CD4-positive, alpha-beta memory T cell (primary cell): ENCODE results near the gene IL17REL. TPM values are rescaled to one million over a fixed set of nuclear protein-coding genes. Genes with fewer than 3 reads are reported as not detected.

ENCODE experiments used
- CTCF ChIA-PET: fragments of 350-600 bp; sonication (Branson Sonifier 250); formaldehyde crosslinking; loops from one replicate; lab custom pipeline; 2021; ENCODE audit warnings: inconsistent platforms; ENCODE audit not compliant: partially characterized antibody; lab: Charles Lee
- POLR2A ChIA-PET: fragments of 350-600 bp; sonication (Branson Sonifier 250); formaldehyde crosslinking; loops from one replicate; lab custom pipeline; 2021; ENCODE audit not compliant: partially characterized antibody; lab: Charles Lee
- DNase-seq, 5 donors: peaks; one replicate each; pipeline versions ENCODE4 v3.0.0 to v3.0.0-alpha.2; 2020 to 2022; ENCODE audit warnings: mixed read lengths in 1 of 5
- H3K27ac ChIP-seq: one replicate; pipeline ENCODE4 v1.7.0; 2013; ENCODE audit warnings: low read depth, low read length
- H3K27me3 ChIP-seq: 2 replicates; pipeline ENCODE4 v1.7.0; 2013; ENCODE audit warnings: mild to moderate bottlenecking, low read length, moderate library complexity; ENCODE audit not compliant: insufficient read depth
- H3K36me3 ChIP-seq: 2 replicates; pipeline ENCODE4 v1.7.0; 2013; ENCODE audit warnings: mild to moderate bottlenecking, low read length, moderate library complexity; ENCODE audit not compliant: insufficient read depth
- H3K4me1 ChIP-seq: 2 replicates; pipeline ENCODE4 v1.7.0; 2013; ENCODE audit warnings: mild to moderate bottlenecking, low read length, moderate library complexity; ENCODE audit not compliant: insufficient read depth
- H3K4me3 ChIP-seq, 2 donors: one replicate each; pipeline ENCODE4 v1.7.0; 2013; ENCODE audit warnings: low read length in 2 of 2, mild to moderate bottlenecking in 1 of 2
- H3K9me3 ChIP-seq, 2 donors: one replicate each; pipeline ENCODE4 v1.7.0; 2013; ENCODE audit warnings: low read length in 2 of 2, control low read depth in 1 of 2; ENCODE audit not compliant: control insufficient read depth in 1 of 2
- H3K27ac Mint-ChIP-seq, 7 donors: one replicate each; pipeline ENCODE4 v1.8.0; 2020 to 2021; ENCODE audit warnings: mixed read lengths in 7 of 7, mild to moderate bottlenecking in 6 of 7, inconsistent platforms in 3 of 7, moderate library complexity in 3 of 7
- H3K27me3 Mint-ChIP-seq, 2 donors: one replicate each; pipeline ENCODE4 v1.8.0; 2020 to 2021; ENCODE audit warnings: mixed read lengths in 2 of 2
- H3K36me3 Mint-ChIP-seq, 2 donors: one replicate each; pipeline ENCODE4 v1.8.0; 2020 to 2021; ENCODE audit warnings: mixed read lengths in 2 of 2, inconsistent platforms in 1 of 2, mild to moderate bottlenecking in 1 of 2
- H3K4me1 Mint-ChIP-seq, 4 donors: one replicate each; pipeline ENCODE4 v1.8.0; 2020 to 2021; ENCODE audit warnings: mixed read lengths in 4 of 4, mild to moderate bottlenecking in 1 of 4
- H3K4me3 Mint-ChIP-seq, 8 donors: one replicate each; pipeline ENCODE4 v1.8.0; 2020 to 2021; ENCODE audit warnings: mixed read lengths in 8 of 8, mild to moderate bottlenecking in 7 of 8, moderate library complexity in 6 of 8, inconsistent platforms in 3 of 8
- H3K9me3 Mint-ChIP-seq, 8 donors: one replicate each; pipeline ENCODE4 v1.8.0; 2020 to 2021; ENCODE audit warnings: mixed read lengths in 8 of 8, mild to moderate bottlenecking in 5 of 8, inconsistent platforms in 3 of 8, moderate library complexity in 1 of 8
- intact Hi-C: fragments of 100-400 bp; cut with micrococcal nuclease; formaldehyde crosslinking; loops from one replicate; pipeline ENCODE4 v1.15.1; 2023
- polyA plus RNA-seq, 2 donors: library from polyadenylated mRNA; unstranded; fragments of 300-500 nt; fragmentation: Illumina TruSeq; gene quantifications; one replicate each; pipeline ENCODE4 v1.2.3, GENCODE V29; 2021
- total RNA-seq, 2 experiments: library from RNA; stranded (reverse); gene quantifications; one replicate each; pipeline ENCODE4 v1.2.3, GENCODE V29; 2021

IL17REL gene
- total and polyA plus RNA-seq, 4 experiments from 2014 or later = not detected

DNA sequence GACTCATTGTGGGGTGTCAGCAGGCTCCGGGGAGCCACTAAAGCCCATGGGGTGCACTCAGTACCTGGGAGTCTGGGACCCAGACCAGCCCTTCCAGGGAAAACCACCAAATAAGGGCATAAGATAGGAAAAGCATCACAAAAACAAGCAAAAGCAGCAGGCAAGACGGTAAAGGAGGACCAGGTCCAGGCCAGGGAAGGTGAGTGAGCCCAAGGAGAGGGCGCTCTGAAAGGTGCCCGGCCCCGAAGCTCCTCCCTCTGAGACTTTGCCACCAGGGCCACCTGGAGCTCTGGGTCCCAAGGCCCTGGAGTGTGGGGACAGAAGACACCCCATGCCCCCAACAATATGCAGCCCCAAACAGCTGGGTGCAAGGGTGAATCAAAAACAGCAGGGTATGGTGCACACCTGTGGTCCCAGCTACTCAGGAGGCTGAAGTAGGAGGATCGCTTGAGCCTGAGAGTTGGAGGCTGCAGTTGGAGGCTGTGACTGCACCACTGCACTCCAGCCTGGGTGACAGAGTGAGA, 5.2 kb upstream of the IL17REL start:
- Mint-ChIP-seq H3K27ac (peak overlapping the region in 6 of 7 donors; percentile 8 to 94 (median 86)), H3K36me3 (no peaks in the 10 kb centered on the region), H3K4me1 (peaks cover 8 to 21% (median 14%) of the 10 kb centered on the region in 4 donors), H3K27me3 (no peaks in the 10 kb centered on the region), H3K4me3 (peak overlapping the region in 5 of 8 donors; percentile 41 to 83 (median 75)), H3K9me3 (no peaks in the 10 kb centered on the region)
- H3K4me3 ChIP-seq = no peak overlapping the region
- ChIA-PET CTCF (interaction anchor here (0.7 to 2.3 kb wide), 4 partner anchors 12 to 251 kb away, joined by 3 to 8 read pairs (median 4); no protein-coding TSS in a partner anchor), POLR2A (interaction anchor here (1.0 to 1.7 kb wide), 6 partner anchors 10 to 88 kb away, joined by 3 to 6 read pairs (median 4); partner anchors contain the start of gene PIM3)
- no peaks in the 10 kb centered on the region for H3K9me3 ChIP-seq
- intact Hi-C loops = loop anchor here (10.0 kb wide), 1 partner anchor 193 kb away; the partner anchor contains the start of gene BRD1
- peak overlapping the region; percentile 56 for H3K27ac ChIP-seq
- H3K4me1 ChIP-seq = peaks cover 61% of the 10 kb centered on the region
- no peak for DNase-seq
- H3K27me3 ChIP-seq = no peaks in the 10 kb centered on the region
- no peaks in the 10 kb centered on the region for H3K36me3 ChIP-seq

DNA sequence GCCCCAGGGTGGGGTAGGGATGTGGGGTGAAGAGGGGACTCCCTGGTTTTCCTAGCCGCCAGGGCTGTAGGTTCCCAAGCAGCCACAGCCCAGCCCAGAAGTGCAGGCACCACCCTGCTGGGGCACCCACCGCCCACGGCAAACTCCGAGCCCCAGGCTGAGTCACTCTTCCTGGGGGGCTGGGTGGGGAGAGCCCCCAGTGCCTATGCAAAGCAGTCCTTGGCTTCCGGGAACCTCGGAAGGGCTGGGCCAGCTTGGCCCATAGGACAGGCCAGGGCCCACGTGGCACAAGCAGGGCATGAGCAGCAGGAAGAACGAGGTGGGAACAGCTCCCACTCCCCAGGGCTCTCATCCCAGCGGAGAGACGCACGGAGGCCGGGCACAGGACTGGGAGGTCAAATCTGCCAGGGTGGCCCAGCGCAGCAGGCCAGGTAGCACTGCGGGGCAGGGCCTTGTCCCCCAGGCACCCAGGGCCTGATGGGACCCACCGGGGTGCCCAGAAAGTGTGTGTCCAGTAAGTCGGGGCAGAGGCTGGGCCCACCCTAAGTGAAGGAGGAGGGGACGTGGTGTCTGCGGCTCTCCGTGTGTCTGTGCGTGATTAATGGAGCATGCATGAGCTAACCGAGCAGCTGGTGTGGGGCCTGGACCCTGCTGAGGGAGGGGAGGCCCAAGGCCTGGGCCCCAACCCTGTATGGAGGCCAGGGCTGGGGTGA, 4.6 kb upstream of the IL17REL start:
- Mint-ChIP-seq H3K4me1 (peaks cover 8 to 21% (median 15%) of the 10 kb centered on the region in 4 donors), H3K9me3 (no peaks in the 10 kb centered on the region), H3K36me3 (no peaks in the 10 kb centered on the region), H3K27me3 (no peaks in the 10 kb centered on the region), H3K27ac (peak overlapping the region in 5 of 7 donors; percentile 60 to 87 (median 79)), H3K4me3 (peak overlapping the region in 5 of 8 donors; percentile 38 to 83 (median 75))
- ChIA-PET CTCF (interaction anchor here (0.9 to 1.3 kb wide), 3 partner anchors 23 to 86 kb away, joined by 3 to 4 read pairs (median 3); no protein-coding TSS in a partner anchor), POLR2A (interaction anchor here (1.0 to 1.7 kb wide), 5 partner anchors 10 to 87 kb away, joined by 3 to 6 read pairs (median 4); partner anchors contain the start of gene PIM3)
- Histone ChIP-seq H3K27me3 (no peaks in the 10 kb centered on the region), H3K4me1 (peaks cover 61% of the 10 kb centered on the region), H3K4me3 (no peak overlapping the region), H3K36me3 (no peaks in the 10 kb centered on the region), H3K9me3 (no peaks in the 10 kb centered on the region), H3K27ac (peak overlapping the region; percentile 56)
- DNase-seq = peak in 2 of 5 donors; percentile 25 to 81
- intact Hi-C loops = loop anchor here (10.0 kb wide), 1 partner anchor 192 kb away; the partner anchor contains the start of gene BRD1

DNA sequence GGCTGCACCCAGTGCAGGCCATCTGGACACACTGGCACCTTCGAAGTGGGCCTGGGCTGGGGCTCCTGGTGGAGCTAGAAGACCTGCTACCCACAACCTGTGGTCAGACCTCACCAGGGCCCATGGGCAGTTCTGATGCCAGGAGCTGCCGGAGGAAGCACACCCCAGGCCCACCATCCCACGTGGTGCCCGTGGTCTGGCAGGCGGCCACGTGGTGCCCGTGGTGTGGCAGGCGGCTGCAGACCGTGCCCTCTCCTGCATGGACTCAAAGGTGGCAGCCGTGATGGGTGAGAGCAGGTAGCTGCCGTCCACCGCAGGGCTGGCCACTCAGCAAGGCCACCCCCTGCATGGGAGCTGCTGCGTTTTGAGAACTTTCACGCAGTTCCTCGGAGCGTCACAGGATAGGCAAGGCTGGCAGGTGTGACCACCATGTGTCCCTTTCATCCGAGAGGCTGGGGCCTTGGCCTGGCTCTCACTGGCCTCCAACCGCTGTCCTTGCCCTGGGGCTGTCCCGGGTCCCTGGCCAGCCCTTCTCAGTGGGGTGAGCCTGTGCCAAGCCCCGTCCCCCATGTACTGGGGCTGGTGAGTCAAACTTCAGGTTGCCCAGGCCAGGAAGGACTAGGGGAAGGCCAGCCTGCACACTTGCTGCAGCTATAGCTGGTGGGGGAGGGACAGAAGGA, 3.9 kb upstream of the IL17REL start:
- intact Hi-C loops = loop anchor here (10.0 kb wide), 1 partner anchor 192 kb away; the partner anchor contains the start of gene BRD1
- peak overlapping the region; percentile 56 for H3K27ac ChIP-seq
- CTCF ChIA-PET = interaction anchor here (0.9 to 1.0 kb wide), 2 partner anchors 36 to 86 kb away, joined by 3 read pairs; no protein-coding TSS in a partner anchor

DNA sequence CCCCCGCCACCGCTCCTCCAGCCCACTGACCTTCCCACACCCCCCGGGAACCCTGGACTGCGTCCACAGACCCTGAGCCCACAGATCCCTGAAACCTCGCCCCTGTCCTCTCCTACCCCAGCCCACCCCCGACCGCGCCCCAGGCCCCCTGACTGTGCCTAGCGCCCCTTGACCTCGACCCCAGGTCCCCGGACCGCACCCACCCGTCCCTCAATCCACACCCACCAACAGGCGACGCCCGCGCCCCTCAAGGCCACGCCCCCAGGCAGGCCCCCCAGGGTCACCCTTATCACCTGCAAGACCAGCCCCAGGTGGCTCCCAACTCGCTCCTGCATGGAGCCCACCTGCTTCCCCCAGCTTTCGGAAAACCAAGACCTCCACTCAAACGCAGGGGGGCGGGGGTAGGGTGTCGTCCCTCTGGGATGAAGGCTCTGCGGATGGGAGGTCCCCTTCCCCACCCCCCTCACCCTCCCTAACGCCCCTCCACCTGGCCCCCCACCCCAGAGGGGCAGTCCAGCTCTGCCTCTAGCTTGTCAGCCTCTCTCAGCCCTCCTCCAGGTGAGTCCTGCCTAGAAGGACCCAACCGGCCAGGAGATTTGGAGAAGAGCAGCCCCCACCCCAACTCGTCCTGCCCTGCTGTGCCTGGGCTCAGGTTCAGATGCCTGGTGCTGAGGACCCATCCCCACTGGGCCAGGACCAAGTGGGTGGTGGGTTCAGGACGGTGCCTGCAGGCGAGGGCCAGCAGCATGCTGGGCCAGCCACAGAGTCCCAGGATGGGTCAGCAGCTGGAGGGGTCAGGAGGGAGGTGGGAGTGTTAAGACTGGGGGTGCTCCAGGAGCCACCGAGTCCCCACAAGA, 3.1 kb upstream of the IL17REL start:
- Histone ChIP-seq H3K27me3 (no peaks in the 10 kb centered on the region), H3K4me3 (no peak overlapping the region), H3K36me3 (no peaks in the 10 kb centered on the region), H3K9me3 (no peaks in the 10 kb centered on the region), H3K27ac (peak overlapping the region; percentile 56), H3K4me1 (peaks cover 72% of the 10 kb centered on the region)
- no peak for DNase-seq
- Mint-ChIP-seq H3K9me3 (no peaks in the 10 kb centered on the region), H3K27me3 (peaks cover 1 to 5% of the 10 kb centered on the region in 2 donors), H3K4me3 (peak overlapping the region in 1 of 8 donors; percentile 25), H3K4me1 (peaks cover 16 to 26% (median 23%) of the 10 kb centered on the region in 4 donors), H3K27ac (peak overlapping the region in 1 of 7 donors; percentile 57), H3K36me3 (no peaks in the 10 kb centered on the region)
- ChIA-PET CTCF (interaction anchor here (0.9 kb wide), 1 partner anchor 36 kb away, joined by 3 read pairs; no protein-coding TSS in a partner anchor), POLR2A (interaction anchor here (1.0 to 1.2 kb wide), 3 partner anchors 12 to 55 kb away, joined by 3 to 4 read pairs (median 3); partner anchors contain the start of gene PIM3)
- intact Hi-C loops = loop anchor here (10.0 kb wide), 1 partner anchor 191 kb away; the partner anchor contains the start of gene BRD1

More for the DNA sequence above, 3.9 kb upstream of the IL17REL start:
- Mint-ChIP-seq H3K27me3 (peaks cover 1 to 2% of the 10 kb centered on the region in 2 donors), H3K9me3 (no peaks in the 10 kb centered on the region), H3K4me3 (peak overlapping the region in 2 of 8 donors; percentile 57 to 83), H3K27ac (peak overlapping the region in 3 of 7 donors; percentile 10 to 86 (median 86)), H3K36me3 (no peaks in the 10 kb centered on the region), H3K4me1 (peaks cover 12 to 23% (median 19%) of the 10 kb centered on the region in 4 donors)
- peak in 1 of 5 donors; percentile 26 for DNase-seq
- no peak overlapping the region for H3K4me3 ChIP-seq
- POLR2A ChIA-PET = interaction anchor here (1.0 to 1.3 kb wide), 4 partner anchors 11 to 87 kb away, joined by 3 to 4 read pairs (median 4); no protein-coding TSS in a partner anchor
- no peaks in the 10 kb centered on the region for H3K27me3 ChIP-seq
- H3K9me3 ChIP-seq = no peaks in the 10 kb centered on the region
- no peaks in the 10 kb centered on the region for H3K36me3 ChIP-seq
- H3K4me1 ChIP-seq = peaks cover 67% of the 10 kb centered on the region

DNA sequence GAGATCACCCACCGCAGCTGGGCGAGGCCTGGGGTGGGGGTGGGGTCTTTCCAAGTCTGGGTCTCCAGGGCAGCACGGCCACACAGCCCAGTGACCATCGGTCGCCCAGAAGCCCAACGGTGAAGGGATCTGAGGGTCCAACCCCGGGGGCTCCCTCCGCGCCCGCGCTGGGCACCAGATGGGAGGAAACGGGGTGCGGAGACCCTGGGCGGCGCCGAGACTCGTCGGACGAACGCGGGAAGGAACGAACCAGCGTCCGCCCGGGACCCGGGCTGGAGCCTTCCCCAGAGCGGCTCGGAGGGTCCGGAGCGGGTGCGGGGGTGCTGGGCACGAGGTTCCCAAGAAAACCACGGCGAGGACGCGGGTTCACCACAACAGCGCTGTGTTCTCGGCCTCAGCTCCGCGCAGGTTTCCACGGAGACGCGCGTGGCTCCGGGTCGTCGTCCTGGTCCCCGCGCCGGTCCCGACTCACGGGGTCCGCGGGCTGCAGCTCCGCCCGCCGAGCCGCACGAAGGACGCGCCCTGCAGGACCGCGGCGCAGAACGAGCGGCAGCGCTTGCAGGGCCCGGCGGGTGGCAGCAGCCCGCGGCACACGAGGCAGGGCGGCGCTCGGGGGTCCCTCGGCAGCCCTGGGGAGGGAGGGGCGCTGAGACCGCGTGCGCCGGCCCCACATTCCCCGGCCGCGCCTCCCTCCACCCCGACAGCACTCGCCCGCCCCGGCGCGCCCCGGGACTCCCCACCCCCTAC, 2.3 kb upstream of the IL17REL start:
- DNase-seq = no peak
- Histone ChIP-seq H3K27ac (peak overlapping the region; percentile 31), H3K4me1 (peaks cover 78% of the 10 kb centered on the region), H3K27me3 (no peaks in the 10 kb centered on the region), H3K9me3 (no peaks in the 10 kb centered on the region), H3K36me3 (no peaks in the 10 kb centered on the region), H3K4me3 (peak overlapping the region in 1 of 2 donors; percentile 28)
- ChIA-PET CTCF (no interaction called here), POLR2A (interaction anchor here (1.0 kb wide), 2 partner anchors 44 to 54 kb away, joined by 3 read pairs; partner anchors contain the start of gene PIM3)
- Mint-ChIP-seq H3K36me3 (no peaks in the 10 kb centered on the region), H3K9me3 (no peaks in the 10 kb centered on the region), H3K4me1 (peaks cover 17 to 26% (median 24%) of the 10 kb centered on the region in 4 donors), H3K27me3 (peaks cover 1 to 6% of the 10 kb centered on the region in 2 donors), H3K27ac (no peak overlapping the region), H3K4me3 (peak overlapping the region in 1 of 8 donors; percentile 48)
- intact Hi-C loops = loop anchor here (10.0 kb wide), 1 partner anchor 190 kb away; the partner anchor contains the start of gene BRD1
